WERI-Rb-1 (cell line): ENCODE data around the gene SLC10A7.

Experiments
- DNase-seq: peaks from one replicate; pipeline ENCODE4 v3.0.0-alpha.2; 2020
- H3K27ac ChIP-seq: fragments of 250-450 bp; sonication (Bioruptor Pico); 2 replicates; pipeline ENCODE4 v1.5.1; 2020; ENCODE audit warnings: mild to moderate bottlenecking, moderate library complexity
- H3K27me3 ChIP-seq: fragments of 250-450 bp; sonication (Bioruptor Pico); 2 replicates; pipeline ENCODE4 v1.5.1; 2021; ENCODE audit warnings: mild to moderate bottlenecking, low read depth, moderate library complexity; ENCODE audit not compliant: insufficient read depth, severe bottlenecking
- H3K36me3 ChIP-seq: fragments of 250-450 bp; sonication (Bioruptor Pico); 2 replicates; pipeline ENCODE4 v1.5.1; 2020; ENCODE audit warnings: mild to moderate bottlenecking, moderate library complexity
- H3K4me3 ChIP-seq: 2 replicates; pipeline ENCODE4 v1.5.1; 2011; ENCODE audit warnings: low read depth, mild to moderate bottlenecking, control low read depth, low read length
- H3K9me3 ChIP-seq: fragments of 250-450 bp; sonication (Bioruptor Pico); 2 replicates; pipeline ENCODE4 v1.5.1; 2021; ENCODE audit warnings: mild to moderate bottlenecking, moderate library complexity; ENCODE audit not compliant: severe bottlenecking
- TF ChIP-seq, protein P1 (sequence below): IDR thresholded peaks from 2 replicates; pipeline ENCODE4 v1.5.1; 2011; ENCODE audit warnings: low read depth, mild to moderate bottlenecking, control low read depth, inconsistent platforms, low read length

SLC10A7 gene

DNA sequence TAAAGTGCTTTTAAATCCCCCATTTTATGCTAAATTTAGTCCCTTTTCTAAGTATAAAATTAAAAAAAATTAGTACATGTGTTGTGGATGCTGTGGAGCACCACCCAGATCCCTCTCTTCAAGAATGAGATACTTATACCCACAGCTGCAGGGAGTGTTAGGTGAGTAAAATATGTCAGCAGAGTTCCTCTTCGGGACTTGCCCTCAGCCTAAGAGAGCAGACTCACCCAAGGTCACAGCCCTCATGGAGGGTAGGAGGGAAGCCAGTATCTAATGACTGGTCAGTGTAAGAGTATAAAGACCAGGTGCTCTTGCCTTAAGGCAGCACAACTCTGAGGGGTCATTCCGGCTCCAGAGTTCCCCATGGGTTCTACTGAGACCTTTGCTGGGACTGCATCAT, 218.9 kb downstream of the SLC10A7 start:
- no peak for DNase-seq
- H3K9me3 ChIP-seq: no peaks in the 10 kb centered on the region
- H3K36me3 ChIP-seq: no peaks in the 10 kb centered on the region
- H3K4me3 ChIP-seq: no peak overlapping the region
- no peaks in the 10 kb centered on the region for H3K27me3 ChIP-seq
- TF ChIP-seq, protein P1, sequence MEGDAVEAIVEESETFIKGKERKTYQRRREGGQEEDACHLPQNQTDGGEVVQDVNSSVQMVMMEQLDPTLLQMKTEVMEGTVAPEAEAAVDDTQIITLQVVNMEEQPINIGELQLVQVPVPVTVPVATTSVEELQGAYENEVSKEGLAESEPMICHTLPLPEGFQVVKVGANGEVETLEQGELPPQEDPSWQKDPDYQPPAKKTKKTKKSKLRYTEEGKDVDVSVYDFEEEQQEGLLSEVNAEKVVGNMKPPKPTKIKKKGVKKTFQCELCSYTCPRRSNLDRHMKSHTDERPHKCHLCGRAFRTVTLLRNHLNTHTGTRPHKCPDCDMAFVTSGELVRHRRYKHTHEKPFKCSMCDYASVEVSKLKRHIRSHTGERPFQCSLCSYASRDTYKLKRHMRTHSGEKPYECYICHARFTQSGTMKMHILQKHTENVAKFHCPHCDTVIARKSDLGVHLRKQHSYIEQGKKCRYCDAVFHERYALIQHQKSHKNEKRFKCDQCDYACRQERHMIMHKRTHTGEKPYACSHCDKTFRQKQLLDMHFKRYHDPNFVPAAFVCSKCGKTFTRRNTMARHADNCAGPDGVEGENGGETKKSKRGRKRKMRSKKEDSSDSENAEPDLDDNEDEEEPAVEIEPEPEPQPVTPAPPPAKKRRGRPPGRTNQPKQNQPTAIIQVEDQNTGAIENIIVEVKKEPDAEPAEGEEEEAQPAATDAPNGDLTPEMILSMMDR: no peak
- H3K27ac ChIP-seq: no peak overlapping the region

DNA sequence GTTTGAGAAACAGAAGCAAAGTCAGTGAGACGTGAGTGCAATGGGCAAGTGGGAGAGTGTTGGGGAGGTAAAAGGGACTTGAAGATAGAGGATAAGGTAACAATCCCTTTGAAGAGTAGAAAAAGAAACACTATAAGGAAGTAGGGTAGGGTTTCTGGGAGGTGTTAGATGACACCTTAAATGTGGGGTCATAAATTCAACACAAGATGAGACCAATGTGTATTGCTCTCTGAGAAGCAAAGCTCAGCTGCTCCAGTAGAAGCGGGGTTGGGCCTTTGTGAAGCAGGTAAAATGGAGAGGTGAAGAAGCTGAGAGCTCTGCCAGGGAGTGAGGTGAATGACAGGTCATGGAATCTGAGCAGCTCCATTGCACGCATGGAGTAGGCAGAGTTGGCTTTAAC, 222.1 kb downstream of the SLC10A7 start:
- TF ChIP-seq, protein P1: no peak

DNA sequence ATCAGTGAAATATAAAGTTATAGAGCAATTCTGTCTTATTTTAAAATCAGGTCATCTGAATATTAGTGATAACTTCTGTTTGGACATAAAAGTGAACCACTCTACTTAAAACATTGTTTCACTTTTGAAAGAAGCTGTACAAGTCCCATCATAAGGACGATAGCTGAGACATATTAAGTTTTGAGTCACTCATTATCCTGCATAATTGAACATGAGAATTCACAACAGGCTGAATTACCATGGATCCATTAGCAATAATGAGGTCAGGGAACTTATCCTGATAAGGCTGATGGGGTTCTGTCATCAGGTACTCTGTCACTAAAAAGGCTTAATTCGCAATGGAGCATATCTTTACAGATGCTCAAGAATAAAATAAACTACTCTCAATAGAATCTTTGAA, 227.0 kb downstream of the SLC10A7 start:
- Histone ChIP-seq H3K36me3 (peaks cover 3% of the 10 kb centered on the region; the same call in 1 of the 2 replicates), H3K9me3 (no peaks in the 10 kb centered on the region), H3K27ac (no peak overlapping the region), H3K27me3 (no peaks in the 10 kb centered on the region), H3K4me3 (no peak overlapping the region)
- no peak for DNase-seq
- TF ChIP-seq, protein P1: no peak

More for the DNA sequence above, 222.1 kb downstream of the SLC10A7 start:
- H3K27ac ChIP-seq: no peak overlapping the region
- no peak overlapping the region for H3K4me3 ChIP-seq
- no peaks in the 10 kb centered on the region for H3K9me3 ChIP-seq
- DNase-seq: no peak
- no peaks in the 10 kb centered on the region for H3K27me3 ChIP-seq
- H3K36me3 ChIP-seq: no peaks in the 10 kb centered on the region

DNA sequence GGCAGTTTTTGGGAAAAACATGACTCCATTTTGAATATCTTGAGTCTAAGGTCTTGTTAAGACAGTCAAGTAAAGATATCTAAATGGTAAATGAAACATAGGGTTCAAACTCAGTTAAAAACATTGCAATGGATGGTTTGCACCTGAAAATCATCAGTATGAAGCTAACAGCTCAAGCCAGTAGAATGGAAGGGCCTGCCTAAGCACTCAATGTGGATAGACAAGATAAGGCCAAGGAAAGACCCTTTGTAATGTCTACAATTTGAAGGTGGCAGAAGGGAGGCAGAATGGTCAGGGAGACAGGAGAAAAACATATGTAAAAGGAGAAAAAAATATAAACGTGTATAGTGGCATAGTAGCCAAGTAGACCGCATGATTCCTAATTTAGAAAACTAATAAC, 229.2 kb downstream of the SLC10A7 start:
- H3K27me3 ChIP-seq: no peaks in the 10 kb centered on the region
- no peak for DNase-seq
- no peak overlapping the region for H3K27ac ChIP-seq
- TF ChIP-seq, protein P1: no peak
- no peaks in the 10 kb centered on the region for H3K9me3 ChIP-seq
- H3K36me3 ChIP-seq: peaks cover 5% of the 10 kb centered on the region
- H3K4me3 ChIP-seq: no peak overlapping the region

DNA sequence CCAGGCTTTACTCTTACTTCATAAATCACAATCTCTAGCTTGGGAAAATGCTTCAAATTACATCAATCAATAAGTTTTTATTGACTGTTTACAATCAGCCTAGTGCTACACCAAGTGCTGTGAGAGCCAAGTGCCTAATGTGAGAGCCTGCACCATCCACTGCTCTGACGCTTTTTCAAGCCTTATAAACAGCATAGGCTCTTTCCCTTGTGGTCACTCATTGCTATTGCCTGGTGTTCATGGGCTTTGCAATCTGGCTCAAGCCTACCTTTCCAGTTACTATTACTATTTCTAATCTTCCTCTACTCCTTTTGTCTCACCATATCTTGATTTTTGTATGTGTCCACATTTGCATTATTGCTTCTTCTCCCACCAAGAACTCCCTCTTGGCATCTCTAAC, 230.4 kb downstream of the SLC10A7 start:
- no peak overlapping the region for H3K27ac ChIP-seq
- no peaks in the 10 kb centered on the region for H3K27me3 ChIP-seq
- no peaks in the 10 kb centered on the region for H3K9me3 ChIP-seq
- no peak for DNase-seq
- H3K36me3 ChIP-seq: peaks cover 5% of the 10 kb centered on the region
- TF ChIP-seq, protein P1: 0 out of 2 replicates have a peak, but pooled peaks have one; percentile 21
- H3K4me3 ChIP-seq: no peak overlapping the region

DNA sequence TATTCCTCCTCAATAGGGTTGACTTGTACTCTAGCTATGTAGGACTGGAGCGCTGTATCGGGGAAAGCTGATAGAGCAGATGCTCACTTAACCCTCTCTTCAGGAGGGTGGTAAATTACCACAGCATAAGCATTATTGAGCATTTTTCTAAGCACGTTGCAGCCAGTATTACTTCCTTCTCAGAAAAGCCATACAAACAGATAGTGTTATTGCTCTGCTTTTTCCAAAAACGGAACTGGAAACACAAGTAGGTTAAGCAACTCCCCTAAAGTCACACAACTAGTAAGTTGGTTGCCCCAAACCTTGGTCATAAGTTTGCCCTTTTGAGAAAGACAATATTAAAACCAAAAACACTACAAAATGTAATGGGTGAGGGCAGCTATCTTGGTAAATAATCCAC, 233.5 kb downstream of the SLC10A7 start:
- TF ChIP-seq, protein P1: no peak
- DNase-seq: no peak
- Histone ChIP-seq H3K27me3 (no peaks in the 10 kb centered on the region), H3K9me3 (no peaks in the 10 kb centered on the region), H3K27ac (no peak overlapping the region), H3K4me3 (no peak overlapping the region), H3K36me3 (peaks cover 5% of the 10 kb centered on the region)
